H1 (cell line): ENCODE results near the gene CYP2W1.

Experiments used
- CEBPB ChIP-seq: IDR thresholded peaks from 2 replicates; pipeline ENCODE4 v1.6.1; 2012; ENCODE audit warnings: low read depth, low read length
- SP2 ChIP-seq: IDR thresholded peaks from 2 replicates; pipeline ENCODE4 v1.6.1; 2012; ENCODE audit warnings: mild to moderate bottlenecking, low read length, inconsistent platforms
- TAF1 ChIP-seq: IDR thresholded peaks from 2 replicates; pipeline ENCODE4 v1.6.1; 2011; ENCODE audit warnings: mild to moderate bottlenecking, low read depth, low read length
- TBP ChIP-seq: IDR thresholded peaks from 2 replicates; pipeline ENCODE4 v1.6.1; 2011; ENCODE audit warnings: low read depth, low read length, improper control_type of control experiment
- TEAD4 ChIP-seq: IDR thresholded peaks from 2 replicates; pipeline ENCODE4 v1.6.1; 2012; ENCODE audit warnings: low read depth, low read length, inconsistent platforms, mixed read lengths
- TF ChIP-seq, protein P1 (sequence below), 3 experiments: IDR thresholded peaks; 1 replicate in 2 of 3; 2 replicates in 1 of 3; pipeline versions ENCODE4 v1.5.1 to v1.6.1; 2011; ENCODE audit warnings: low read length in 3 of 3, mild to moderate bottlenecking in 3 of 3, inconsistent platforms in 2 of 3, low read depth in 1 of 3, moderate library complexity in 1 of 3; ENCODE audit not compliant: insufficient read depth in 1 of 3; ENCODE audit errors: control extremely low read depth in 1 of 3

DNA sequence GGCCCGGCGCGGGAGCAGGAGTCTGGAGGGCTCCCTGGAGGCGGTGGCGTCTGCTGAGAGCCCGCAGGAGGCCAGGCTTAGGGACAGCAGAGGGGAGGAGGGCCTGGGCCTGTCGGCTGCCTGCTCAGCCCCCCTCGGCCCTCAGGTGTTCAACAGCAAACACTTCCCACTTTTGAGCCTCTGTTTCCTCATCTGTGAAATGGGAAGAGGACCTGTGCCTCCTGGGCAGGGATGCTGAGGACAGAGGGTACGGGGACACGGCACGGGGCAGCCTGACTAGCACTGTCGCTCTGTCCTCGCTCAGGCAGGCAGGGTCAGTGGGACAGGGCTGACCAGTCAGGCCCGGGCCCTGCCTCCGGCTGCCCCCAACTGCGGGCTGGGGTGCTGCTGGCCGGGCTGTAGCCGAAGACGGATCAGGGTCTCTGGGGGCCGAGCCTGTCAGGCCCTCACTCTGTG is 663 bp downstream of the CYP2W1 start:
- TF ChIP-seq SP2, result no peak
- no peak for TF ChIP-seq TBP
- no peak for TF ChIP-seq TEAD4
- no peak for TF ChIP-seq CEBPB
- TF ChIP-seq, protein P1, sequence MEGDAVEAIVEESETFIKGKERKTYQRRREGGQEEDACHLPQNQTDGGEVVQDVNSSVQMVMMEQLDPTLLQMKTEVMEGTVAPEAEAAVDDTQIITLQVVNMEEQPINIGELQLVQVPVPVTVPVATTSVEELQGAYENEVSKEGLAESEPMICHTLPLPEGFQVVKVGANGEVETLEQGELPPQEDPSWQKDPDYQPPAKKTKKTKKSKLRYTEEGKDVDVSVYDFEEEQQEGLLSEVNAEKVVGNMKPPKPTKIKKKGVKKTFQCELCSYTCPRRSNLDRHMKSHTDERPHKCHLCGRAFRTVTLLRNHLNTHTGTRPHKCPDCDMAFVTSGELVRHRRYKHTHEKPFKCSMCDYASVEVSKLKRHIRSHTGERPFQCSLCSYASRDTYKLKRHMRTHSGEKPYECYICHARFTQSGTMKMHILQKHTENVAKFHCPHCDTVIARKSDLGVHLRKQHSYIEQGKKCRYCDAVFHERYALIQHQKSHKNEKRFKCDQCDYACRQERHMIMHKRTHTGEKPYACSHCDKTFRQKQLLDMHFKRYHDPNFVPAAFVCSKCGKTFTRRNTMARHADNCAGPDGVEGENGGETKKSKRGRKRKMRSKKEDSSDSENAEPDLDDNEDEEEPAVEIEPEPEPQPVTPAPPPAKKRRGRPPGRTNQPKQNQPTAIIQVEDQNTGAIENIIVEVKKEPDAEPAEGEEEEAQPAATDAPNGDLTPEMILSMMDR (IDR thresholded peaks at IDR 0.05; ENCODE audit: control extremely low read depth in 1 of 3, insufficient read depth in 1 of 3, low read depth in 1 of 3, low read length in 3 of 3), result no peak
- TF ChIP-seq TAF1, result no peak
